K562 (cell line): ENCODE measurements around the gene DBP. TPM values are rescaled to one million over a fixed set of nuclear protein-coding genes. Genes with fewer than 3 reads are reported as not detected.

ENCODE experiments used
- ATF4 ChIP-seq: fragments of 450-650 bp; formaldehyde crosslinking; IDR thresholded peaks from 2 replicates; pipeline ENCODE4 v1.4.0; 2022; ENCODE audit warnings: mild to moderate bottlenecking, moderate library complexity
- DPF2 ChIP-seq: fragments of 450-650 bp; IDR thresholded peaks from 2 replicates; pipeline ENCODE4 v1.6.1; 2016
- FOXP1 ChIP-seq: sonication (generic); formaldehyde crosslinking; IDR thresholded peaks from 2 replicates; pipeline ENCODE4 v1.8.0; 2022; ENCODE audit warnings: mild to moderate bottlenecking, missing genetic modification reagents
- FUS ChIP-seq: fragments of 200-400 bp; formaldehyde crosslinking; optimal IDR thresholded peaks from 2 replicates; pipeline ENCODE3; 2017; ENCODE audit warnings: low read depth, low read length
- ILK ChIP-seq: fragments of 450-650 bp; IDR thresholded peaks from 2 replicates; pipeline ENCODE4 v1.6.1; 2016; ENCODE audit warnings: missing genetic modification characterization, low read depth, mild to moderate bottlenecking, missing compliant biosample characterization, moderate library complexity, borderline replicate concordance
- TAF7 ChIP-seq: fragments of 450-650 bp; IDR thresholded peaks from 2 replicates; pipeline ENCODE4 v1.6.1; 2016; ENCODE audit warnings: missing genetic modification characterization, missing compliant biosample characterization
- ZFP36 ChIP-seq: fragments of 150-350 bp; IDR thresholded peaks from 2 replicates; pipeline ENCODE4 v1.6.1; 2018; ENCODE audit warnings: low read length, low read depth; ENCODE audit not compliant: partially characterized antibody
- polyA plus RNA-seq, 8 experiments: library from polyadenylated mRNA; depleted of rRNA in 4 of 8; stranded (reverse) in 5 of 8; unstranded in 3 of 8; fragments of >200 nt; fragmentation: Nextera tagmentation in 2 of 8; fragmentation: Illumina TruSeq in 1 of 8; extraction: Ambion mirVana in 2 of 8; extraction: Trizol in 1 of 8; gene quantifications; 2 replicates each; pipeline versions ENCODE4 v1.2.1 to v1.2.3, GENCODE V29; 2011 to 2014; ENCODE audit warnings: inconsistent platforms in 1 of 8, missing spikeins in 1 of 8
- total RNA-seq, 7 experiments: library from RNA; depleted of rRNA in 6 of 7; stranded (reverse); fragments of >200 nt in 6 of 7; fragmentation: Illumina TruSeq in 2 of 7; extraction: Trizol in 2 of 7; gene quantifications; 2 replicates each; pipeline versions ENCODE4 v1.2.1 to v1.2.3, GENCODE V29; 2011 to 2021; ENCODE audit warnings: low replicate concordance in 1 of 7
- TF ChIP-seq, protein P1 (sequence below): sonication (generic); formaldehyde crosslinking; IDR thresholded peaks from 2 replicates; pipeline ENCODE4 v1.8.0; 2023; ENCODE audit warnings: missing genetic modification reagents, mild to moderate bottlenecking, borderline replicate concordance
- TF ChIP-seq, protein P2 (sequence below): fragments of 450-650 bp; formaldehyde crosslinking; IDR thresholded peaks from 2 replicates; pipeline ENCODE4 v1.4.0; 2020; ENCODE audit warnings: mild to moderate bottlenecking, mixed read lengths
- TF ChIP-seq, protein P3 (sequence below): fragments of 250-450 bp; sonication (Bioruptor Pico); IDR thresholded peaks from 2 replicates; pipeline ENCODE4 v1.5.0; 2021; ENCODE audit warnings: mild to moderate bottlenecking, moderate library complexity

DBP gene
- total and polyA plus RNA-seq, 9 of the 15 experiments (the other 6 are each of a cell fraction or from before 2014, with no cell fraction given), result 0.25 to 5.5 (median 1.8) TPM

- TF ChIP-seq, protein P1, sequence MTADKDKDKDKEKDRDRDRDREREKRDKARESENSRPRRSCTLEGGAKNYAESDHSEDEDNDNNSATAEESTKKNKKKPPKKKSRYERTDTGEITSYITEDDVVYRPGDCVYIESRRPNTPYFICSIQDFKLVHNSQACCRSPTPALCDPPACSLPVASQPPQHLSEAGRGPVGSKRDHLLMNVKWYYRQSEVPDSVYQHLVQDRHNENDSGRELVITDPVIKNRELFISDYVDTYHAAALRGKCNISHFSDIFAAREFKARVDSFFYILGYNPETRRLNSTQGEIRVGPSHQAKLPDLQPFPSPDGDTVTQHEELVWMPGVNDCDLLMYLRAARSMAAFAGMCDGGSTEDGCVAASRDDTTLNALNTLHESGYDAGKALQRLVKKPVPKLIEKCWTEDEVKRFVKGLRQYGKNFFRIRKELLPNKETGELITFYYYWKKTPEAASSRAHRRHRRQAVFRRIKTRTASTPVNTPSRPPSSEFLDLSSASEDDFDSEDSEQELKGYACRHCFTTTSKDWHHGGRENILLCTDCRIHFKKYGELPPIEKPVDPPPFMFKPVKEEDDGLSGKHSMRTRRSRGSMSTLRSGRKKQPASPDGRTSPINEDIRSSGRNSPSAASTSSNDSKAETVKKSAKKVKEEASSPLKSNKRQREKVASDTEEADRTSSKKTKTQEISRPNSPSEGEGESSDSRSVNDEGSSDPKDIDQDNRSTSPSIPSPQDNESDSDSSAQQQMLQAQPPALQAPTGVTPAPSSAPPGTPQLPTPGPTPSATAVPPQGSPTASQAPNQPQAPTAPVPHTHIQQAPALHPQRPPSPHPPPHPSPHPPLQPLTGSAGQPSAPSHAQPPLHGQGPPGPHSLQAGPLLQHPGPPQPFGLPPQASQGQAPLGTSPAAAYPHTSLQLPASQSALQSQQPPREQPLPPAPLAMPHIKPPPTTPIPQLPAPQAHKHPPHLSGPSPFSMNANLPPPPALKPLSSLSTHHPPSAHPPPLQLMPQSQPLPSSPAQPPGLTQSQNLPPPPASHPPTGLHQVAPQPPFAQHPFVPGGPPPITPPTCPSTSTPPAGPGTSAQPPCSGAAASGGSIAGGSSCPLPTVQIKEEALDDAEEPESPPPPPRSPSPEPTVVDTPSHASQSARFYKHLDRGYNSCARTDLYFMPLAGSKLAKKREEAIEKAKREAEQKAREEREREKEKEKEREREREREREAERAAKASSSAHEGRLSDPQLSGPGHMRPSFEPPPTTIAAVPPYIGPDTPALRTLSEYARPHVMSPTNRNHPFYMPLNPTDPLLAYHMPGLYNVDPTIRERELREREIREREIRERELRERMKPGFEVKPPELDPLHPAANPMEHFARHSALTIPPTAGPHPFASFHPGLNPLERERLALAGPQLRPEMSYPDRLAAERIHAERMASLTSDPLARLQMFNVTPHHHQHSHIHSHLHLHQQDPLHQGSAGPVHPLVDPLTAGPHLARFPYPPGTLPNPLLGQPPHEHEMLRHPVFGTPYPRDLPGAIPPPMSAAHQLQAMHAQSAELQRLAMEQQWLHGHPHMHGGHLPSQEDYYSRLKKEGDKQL (CRISPR knock-in tag), result no peak
- TF ChIP-seq, protein P2, sequence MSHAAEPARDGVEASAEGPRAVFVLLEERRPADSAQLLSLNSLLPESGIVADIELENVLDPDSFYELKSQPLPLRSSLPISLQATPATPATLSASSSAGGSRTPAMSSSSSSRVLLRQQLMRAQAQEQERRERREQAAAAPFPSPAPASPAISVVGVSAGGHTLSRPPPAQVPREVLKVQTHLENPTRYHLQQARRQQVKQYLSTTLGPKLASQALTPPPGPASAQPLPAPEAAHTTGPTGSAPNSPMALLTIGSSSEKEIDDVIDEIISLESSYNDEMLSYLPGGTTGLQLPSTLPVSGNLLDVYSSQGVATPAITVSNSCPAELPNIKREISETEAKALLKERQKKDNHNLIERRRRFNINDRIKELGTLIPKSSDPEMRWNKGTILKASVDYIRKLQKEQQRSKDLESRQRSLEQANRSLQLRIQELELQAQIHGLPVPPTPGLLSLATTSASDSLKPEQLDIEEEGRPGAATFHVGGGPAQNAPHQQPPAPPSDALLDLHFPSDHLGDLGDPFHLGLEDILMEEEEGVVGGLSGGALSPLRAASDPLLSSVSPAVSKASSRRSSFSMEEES (CRISPR knock-in tag), result no peak
- no peak for TF ChIP-seq FUS
- no peak for TF ChIP-seq FOXP1 (CRISPR knock-in tag)
- TF ChIP-seq DPF2, result peak; percentile 89
- TF ChIP-seq ILK, result no peak
- TF ChIP-seq, protein P3, sequence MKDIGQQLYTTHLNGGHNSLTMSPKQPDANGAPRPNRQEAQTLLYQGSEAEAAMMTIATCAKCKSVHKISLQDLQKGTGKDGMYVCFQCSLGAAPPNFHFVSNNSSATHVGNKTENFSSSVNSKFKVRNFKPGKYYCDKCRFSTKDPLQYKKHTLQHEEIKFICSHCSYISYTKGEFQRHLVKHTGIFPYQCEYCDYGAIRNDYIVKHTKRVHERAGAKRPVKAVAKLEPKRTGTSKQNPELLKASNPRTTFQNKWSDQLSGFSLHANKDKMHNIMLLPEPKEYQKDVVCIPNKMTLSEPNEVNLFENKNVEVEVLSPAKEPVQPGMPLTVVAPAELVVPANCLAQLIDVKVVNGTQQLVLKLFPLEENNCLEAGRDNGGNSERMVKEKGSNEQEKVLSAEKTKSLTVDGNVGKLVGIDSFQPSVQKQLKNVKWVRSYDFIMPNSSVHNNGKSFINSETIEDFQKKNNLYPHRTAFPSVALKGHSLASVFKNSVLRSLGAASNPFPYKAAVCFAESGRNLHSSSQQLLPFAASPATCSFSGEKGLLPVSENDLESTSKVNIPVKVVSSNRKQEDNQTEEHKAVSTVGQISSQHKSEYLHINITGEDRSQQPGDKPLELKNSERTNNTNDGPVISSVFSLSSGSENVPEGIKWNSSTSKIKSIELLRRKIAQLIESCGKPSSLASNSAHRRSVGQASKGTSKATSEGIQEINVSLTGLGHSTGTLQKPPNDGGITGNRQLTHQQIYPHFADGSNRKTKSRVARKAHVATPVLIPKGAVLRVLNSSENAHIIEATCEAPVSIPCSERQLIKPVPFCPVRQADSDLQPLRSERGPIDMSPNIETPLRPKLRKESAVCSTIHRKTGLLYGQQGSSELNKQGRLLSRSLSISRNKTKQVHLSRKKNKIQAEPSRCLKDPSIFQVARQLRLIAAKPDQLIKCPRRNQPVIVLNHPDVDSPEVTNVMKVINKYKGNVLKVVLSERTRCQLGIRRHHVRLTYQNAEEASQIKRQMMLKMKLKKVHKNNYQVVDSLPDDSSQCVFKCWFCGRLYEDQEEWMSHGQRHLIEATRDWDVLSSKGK (CRISPR knock-in tag), result no peak
- peak; percentile 94 for TF ChIP-seq ZFP36
- no peak for TF ChIP-seq TAF7
- no peak for TF ChIP-seq ATF4 (CRISPR knock-in tag)
Measured at GRCh38 chr19:48588670-48589401, 48.3 kb downstream of the DBP start (continued).
